GM19455 (cell line): Measurements from ENCODE around the gene DTX4.

Experiments used
- ATAC-seq: cut with Tn5 transposase; IDR thresholded peaks from one replicate; pipeline ENCODE4 v1.9.1; 2021; ENCODE audit not compliant: unreplicated experiment

The DTX4 gene

GRCh38 chr11:59189986-59190385, 18.1 kb downstream of the DTX4 start:
- no peak for ATAC-seq

- ATAC-seq = no peak
Observed at GRCh38 chr11:59191095-59191494, 19.2 kb downstream of the DTX4 start.

GRCh38 chr11:59191890-59192289, 20.0 kb downstream of the DTX4 start:
- ATAC-seq = no peak

- ATAC-seq = no peak
Observed at GRCh38 chr11:59192446-59193020, 20.6 kb downstream of the DTX4 start.

- ATAC-seq = no peak
Observed at GRCh38 chr11:59193587-59194130, 21.7 kb downstream of the DTX4 start.

- no peak for ATAC-seq
Observed at GRCh38 chr11:59195586-59195985, 23.7 kb downstream of the DTX4 start.

- ATAC-seq = no peak
Observed at GRCh38 chr11:59196777-59197176, 24.8 kb downstream of the DTX4 start.

- no peak for ATAC-seq
Observed at GRCh38 chr11:59197991-59198390, 26.1 kb downstream of the DTX4 start.

GRCh38 chr11:59198726-59199125, 26.8 kb downstream of the DTX4 start:
- no peak for ATAC-seq

- peak; percentile 43 for ATAC-seq
Observed at GRCh38 chr11:59199546-59200422, 27.9 kb downstream of the DTX4 start.

GRCh38 chr11:59200423-59200746, 28.5 kb downstream of the DTX4 start:
- ATAC-seq = no peak

GRCh38 chr11:59201353-59201752, 29.4 kb downstream of the DTX4 start:
- ATAC-seq = no peak

- no peak for ATAC-seq
Observed at GRCh38 chr11:59204746-59205145, 32.8 kb downstream of the DTX4 start.

GRCh38 chr11:59205648-59206047, 33.7 kb downstream of the DTX4 start:
- no peak for ATAC-seq

- no peak for ATAC-seq
Observed at GRCh38 chr11:59206635-59207034, 34.7 kb downstream of the DTX4 start.

- ATAC-seq = peak; percentile 53
Observed at GRCh38 chr11:59207988-59208451, 36.1 kb downstream of the DTX4 start.

GRCh38 chr11:59208956-59209355, 37.0 kb downstream of the DTX4 start:
- ATAC-seq = no peak

- no peak for ATAC-seq
Observed at GRCh38 chr11:59212222-59212621, 40.3 kb downstream of the DTX4 start.

GRCh38 chr11:59212744-59213631, 41.1 kb downstream of the DTX4 start, which contains the start of gene MPEG1:
Gene MPEG1 (minus strand): TSS chr11:59212927. CDS start chr11:59212865, 62 bp downstream.
- no peak for ATAC-seq

- no peak for ATAC-seq
Observed at GRCh38 chr11:59214141-59214893, 42.4 kb downstream of the DTX4 start.
